GM18519 (cell line): Measurements from ENCODE around the gene OR8D1.
"Not testable (repeated sequence)": the region's sequence is repeated elsewhere in the genome, so short reads cannot be mapped to it uniquely, and the experiment has no call there.

Experiments
- ATAC-seq: cut with Tn5 transposase; IDR thresholded peaks from one replicate; pipeline ENCODE4 v1.9.1; 2021; ENCODE audit warnings: mild to moderate bottlenecking, moderate library complexity; ENCODE audit not compliant: unreplicated experiment, low FRiP score

The OR8D1 gene

GRCh38 chr11:124294687-124295086 is 19.1 kb downstream of the OR8D1 start:
- no peak for ATAC-seq

GRCh38 chr11:124285610-124286344 is 28.0 kb downstream of the OR8D1 start:
- no peak for ATAC-seq

- no peak for ATAC-seq
Observed at GRCh38 chr11:124278261-124278660, 35.5 kb downstream of the OR8D1 start.

- no peak for ATAC-seq
Observed at GRCh38 chr11:124277804-124278203, 35.9 kb downstream of the OR8D1 start.

GRCh38 chr11:124277207-124277606 is 36.5 kb downstream of the OR8D1 start:
- no peak for ATAC-seq

- no peak for ATAC-seq
Observed at GRCh38 chr11:124276081-124276480, 37.7 kb downstream of the OR8D1 start.

- ATAC-seq, result no peak
Observed at GRCh38 chr11:124274000-124274399, 39.7 kb downstream of the OR8D1 start.

GRCh38 chr11:124270886-124271285 is 42.9 kb downstream of the OR8D1 start:
- ATAC-seq, result not testable (repeated sequence)

GRCh38 chr11:124265041-124265440 is 48.7 kb downstream of the OR8D1 start:
- not testable (repeated sequence) for ATAC-seq

- no peak for ATAC-seq
Observed at GRCh38 chr11:124256076-124256475, 57.7 kb downstream of the OR8D1 start, which contains the start of gene OR8G5. Gene OR8G5 (plus strand): TSS chr11:124256376. CDS start chr11:124264932, 8,556 bp downstream.
